Tibial nerve (tissue), 4 donors: ENCODE data around the gene TSPYL6. TPM values are rescaled to one million over a fixed set of nuclear protein-coding genes. Genes with fewer than 3 reads are reported as not detected.

Source experiments
- DNase-seq, 2 donors: peaks; one replicate each; pipeline ENCODE4 v3.0.0-alpha.2; 2019; ENCODE audit warnings: low spot score in 2 of 2
- H3K27ac ChIP-seq, 4 donors: fragments of 200-600 bp; sonication (generic) in 3 of 4; one replicate each; pipeline ENCODE4 v1.5.1; 2017 to 2019; ENCODE audit warnings: mild to moderate bottlenecking in 1 of 4
- H3K27me3 ChIP-seq, 2 donors: fragments of 200-600 bp; sonication (generic) in 1 of 2; one replicate each; pipeline versions ENCODE4 v1.5.1 to v1.6.0; 2017 to 2019
- H3K36me3 ChIP-seq, 3 donors: fragments of 200-600 bp; sonication (generic); one replicate each; pipeline ENCODE4 v1.5.1; 2018 to 2019
- H3K4me1 ChIP-seq, 4 donors: fragments of 200-600 bp; sonication (generic) in 3 of 4; one replicate each; pipeline ENCODE4 v1.5.1; 2017 to 2019
- H3K4me3 ChIP-seq, 4 donors: fragments of 200-600 bp; sonication (generic) in 3 of 4; one replicate each; pipeline ENCODE4 v1.5.1; 2017 to 2019; ENCODE audit warnings: mild to moderate bottlenecking in 1 of 4, moderate library complexity in 1 of 4
- H3K9me3 ChIP-seq, 4 donors: fragments of 200-600 bp; sonication (generic) in 3 of 4; one replicate each; pipeline ENCODE4 v1.5.1; 2017 to 2019
- EP300 ChIP-seq, 2 donors: sonication (generic); formaldehyde crosslinking; IDR thresholded peaks; one replicate each; pipeline ENCODE4 v1.6.1; 2017; ENCODE audit warnings: antibody characterized with exemption in 2 of 2, mild to moderate bottlenecking in 1 of 2
- POLR2A ChIP-seq, 2 donors: fragments of 450-650 bp; IDR thresholded peaks; one replicate each; pipeline ENCODE4 v1.6.1; 2017; ENCODE audit warnings: antibody characterized with exemption in 2 of 2, mild to moderate bottlenecking in 2 of 2, moderate library complexity in 2 of 2
- WGBS, 2 donors: methylation state at CpG; one replicate each; pipeline ENCODE4 v1.1.5; 2018; 5-methylcytosine and 5-hydroxymethylcytosine counted together
- total RNA-seq, 4 donors: library from RNA; depleted of rRNA; stranded (reverse); fragments of >200 nt; gene quantifications; one replicate each; pipeline ENCODE4 v1.1.0, GENCODE V29; 2016
- TF ChIP-seq, protein P1 (sequence below), 5 experiments: fragments of 200-600 bp in 3 of 5; fragments of 450-650 bp in 2 of 5; sonication (generic) in 3 of 5; IDR thresholded peaks; one replicate each; pipeline ENCODE4 v1.5.1; 2016 to 2019; ENCODE audit warnings: antibody characterized with exemption in 5 of 5, mild to moderate bottlenecking in 3 of 5, moderate library complexity in 2 of 5

Gene TSPYL6
- total RNA-seq, 4 donors from 2014 or later, result 0.21 to 1.7 TPM; not detected in 2

DNA sequence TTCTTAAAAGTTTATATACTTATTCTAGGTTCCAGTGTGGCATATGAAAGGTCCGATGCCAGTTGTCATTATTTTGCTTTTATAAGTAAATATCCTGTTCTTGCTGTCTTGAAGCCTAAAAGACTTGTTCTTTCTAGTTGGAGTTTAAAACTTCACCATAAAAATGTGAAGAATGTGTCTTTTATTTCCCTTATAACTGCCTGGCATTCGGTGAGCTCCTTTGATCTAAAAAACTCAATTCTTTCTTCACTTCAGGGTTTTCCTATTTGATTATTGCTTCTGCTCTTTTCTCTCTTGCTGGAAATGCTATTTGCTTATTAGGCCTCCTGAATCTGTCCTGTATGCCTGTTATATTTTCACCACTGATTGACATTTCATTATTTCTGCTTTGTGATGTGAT lies 51.6 kb downstream of the TSPYL6 start:
- no peak for DNase-seq
- Histone ChIP-seq H3K4me3 (no peak overlapping the region), H3K27ac (no peak overlapping the region), H3K27me3 (no peaks in the 10 kb centered on the region), H3K9me3 (no peaks in the 10 kb centered on the region), H3K4me1 (peaks cover 0 to 35% (median 10%) of the 10 kb centered on the region in 4 donors), H3K36me3 (no peaks in the 10 kb centered on the region)
- TF ChIP-seq EP300 (IDR thresholded peaks at IDR 0.05) (no peak), POLR2A (IDR thresholded peaks at IDR 0.05) (no peak)
- TF ChIP-seq, protein P1, sequence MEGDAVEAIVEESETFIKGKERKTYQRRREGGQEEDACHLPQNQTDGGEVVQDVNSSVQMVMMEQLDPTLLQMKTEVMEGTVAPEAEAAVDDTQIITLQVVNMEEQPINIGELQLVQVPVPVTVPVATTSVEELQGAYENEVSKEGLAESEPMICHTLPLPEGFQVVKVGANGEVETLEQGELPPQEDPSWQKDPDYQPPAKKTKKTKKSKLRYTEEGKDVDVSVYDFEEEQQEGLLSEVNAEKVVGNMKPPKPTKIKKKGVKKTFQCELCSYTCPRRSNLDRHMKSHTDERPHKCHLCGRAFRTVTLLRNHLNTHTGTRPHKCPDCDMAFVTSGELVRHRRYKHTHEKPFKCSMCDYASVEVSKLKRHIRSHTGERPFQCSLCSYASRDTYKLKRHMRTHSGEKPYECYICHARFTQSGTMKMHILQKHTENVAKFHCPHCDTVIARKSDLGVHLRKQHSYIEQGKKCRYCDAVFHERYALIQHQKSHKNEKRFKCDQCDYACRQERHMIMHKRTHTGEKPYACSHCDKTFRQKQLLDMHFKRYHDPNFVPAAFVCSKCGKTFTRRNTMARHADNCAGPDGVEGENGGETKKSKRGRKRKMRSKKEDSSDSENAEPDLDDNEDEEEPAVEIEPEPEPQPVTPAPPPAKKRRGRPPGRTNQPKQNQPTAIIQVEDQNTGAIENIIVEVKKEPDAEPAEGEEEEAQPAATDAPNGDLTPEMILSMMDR (IDR thresholded peaks at IDR 0.05), result no peak
- WGBS, 2 donors, result 41 to 44% methylated on average over 2 of the region's 2 CpGs

Other genes with a start within 250 kb of the TSPYL6 start
- 10 to 100 TPM; 15.6 to 25.1 (median 21.5) TPM for gene ACYP2, start 140.6 kb downstream of the TSPYL6 start, total RNA-seq
- gene SPTBN1, start 200.1 kb upstream of the TSPYL6 start, total RNA-seq, result 100 to 1,000 TPM; 670 to 967 (median 890) TPM